K562 (cell line): Measurements from ENCODE around the gene IL37. TPM values are rescaled to one million over a fixed set of nuclear protein-coding genes. Genes with fewer than 3 reads are reported as not detected.
"Not testable (repeated sequence)": the region's sequence is repeated elsewhere in the genome, so short reads cannot be mapped to it uniquely, and the experiment has no call there.

Experiments
- ATAC-seq: fragments of 200-7000 bp; cut with Tn5 transposase; 3 replicates; pipeline ENCODE4 v1.9.1; 2020; ENCODE audit warnings: moderate library complexity
- BruUV-seq: library from RNA; stranded (reverse); fragments of 400-500 nt; replicated peaks from 2 replicates; lab custom pipeline; 2021; lab: Mats Ljungman, UMichigan
- CTCF ChIA-PET: fragments of 300-600 bp; formaldehyde crosslinking; extraction: SDS; loops from one replicate; lab custom pipeline; 2021; ENCODE audit warnings: low intra/inter-chr PET ratio; lab: Yijun Ruan, JAX
- POLR2A ChIA-PET: fragments of 300-600, 350-650 bp; sonication (Branson Sonifier 250); formaldehyde crosslinking; extraction: SDS; loops from one replicate; lab custom pipeline; 2021; ENCODE audit warnings: antibody characterized with exemption, inconsistent platforms; lab: Yijun Ruan, JAX
- DNase-seq, 4 experiments: peaks; one replicate each; pipeline versions ENCODE4 v3.0.0 to v3.0.0-alpha.2; 2011 to 2018; ENCODE audit warnings: low spot score in 3 of 4, mixed read lengths in 3 of 4; ENCODE audit errors: extremely low read depth in 1 of 4
- FAIRE-seq: peaks from 2 replicates; lab custom pipeline; 2011; peaks lifted over from hg19 to GRCh38; lab: Jason Lieb, UNC
- H2AFZ ChIP-seq: 2 replicates; pipeline ENCODE4 v1.6.0; 2011; ENCODE audit warnings: low read depth, low read length, control low read depth, inconsistent platforms
- H3K27ac ChIP-seq: fragments of 200-600 bp; 3 replicates; pipeline ENCODE4 v1.8.0; 2011; ENCODE audit warnings: low read depth, mild to moderate bottlenecking, control low read depth, inconsistent platforms, low read length, moderate library complexity, mixed read lengths; ENCODE audit errors: extremely low read depth
- H3K27me3 ChIP-seq, 2 experiments: fragments of 300-600 bp in 1 of 2; 2 replicates in 1 of 2; 3 replicates in 1 of 2; pipeline versions ENCODE4 v1.6.0 to v1.8.0; 2011; ENCODE audit warnings: inconsistent platforms in 2 of 2, low read length in 2 of 2, mild to moderate bottlenecking in 1 of 2, mixed read lengths in 1 of 2, moderate library complexity in 1 of 2; ENCODE audit not compliant: control insufficient read depth in 2 of 2, insufficient read depth in 2 of 2
- H3K36me3 ChIP-seq: fragments of 300-600 bp; 3 replicates; pipeline ENCODE4 v1.8.0; 2011; ENCODE audit warnings: mild to moderate bottlenecking, low read length, inconsistent platforms; ENCODE audit not compliant: control insufficient read depth, insufficient read depth
- H3K4me1 ChIP-seq, 2 experiments: fragments of 200-600 bp in 1 of 2; replicated peaks in 1 of 2; 2 replicates in 1 of 2; 3 replicates in 1 of 2; pipeline versions ENCODE4 v1.5.1 to v1.8.0; 2011; ENCODE audit warnings: inconsistent platforms in 2 of 2, low read length in 2 of 2, mild to moderate bottlenecking in 1 of 2, mixed read lengths in 1 of 2, moderate library complexity in 1 of 2; ENCODE audit not compliant: control insufficient read depth in 2 of 2, insufficient read depth in 2 of 2
- H3K4me2 ChIP-seq: 2 replicates; pipeline ENCODE4 v1.6.1; 2011; ENCODE audit warnings: low read length, control low read depth, inconsistent platforms, mixed read lengths; ENCODE audit not compliant: insufficient read depth
- H3K4me3 ChIP-seq: fragments of 200-600 bp; sonication (generic), shearing (Covaris generic); 2 replicates; pipeline ENCODE4 v1.5.1; 2016; ENCODE audit warnings: control low read depth, inconsistent platforms
- H3K79me2 ChIP-seq: fragments of 200-600 bp; 3 replicates; pipeline ENCODE4 v1.8.0; 2011; ENCODE audit warnings: low read length, inconsistent platforms; ENCODE audit not compliant: control insufficient read depth, insufficient read depth
- H3K9ac ChIP-seq, 2 experiments: 2 replicates each; pipeline versions ENCODE4 v1.6.0 to v1.6.1; 2011; ENCODE audit warnings: low read depth in 2 of 2, low read length in 2 of 2, control low read depth in 1 of 2, inconsistent platforms in 1 of 2, mild to moderate bottlenecking in 1 of 2, mixed read lengths in 1 of 2; ENCODE audit not compliant: insufficient read depth in 1 of 2
- H3K9me1 ChIP-seq: one replicate; pipeline ENCODE4 v1.6.0; 2011; ENCODE audit warnings: inconsistent platforms, mild to moderate bottlenecking, low read length, moderate library complexity; ENCODE audit not compliant: control insufficient read depth, insufficient read depth
- H3K9me3 ChIP-seq: replicated peaks from 2 replicates; pipeline ENCODE4 v1.5.1; 2011; ENCODE audit warnings: low read depth, low read length, inconsistent platforms; ENCODE audit not compliant: control insufficient read depth, insufficient read depth
- H4K20me1 ChIP-seq: replicated peaks from 2 replicates; pipeline ENCODE4 v1.6.1; 2011; ENCODE audit warnings: low read length, inconsistent platforms, mixed read lengths; ENCODE audit not compliant: control insufficient read depth, insufficient read depth
- CBFA2T3 ChIP-seq: fragments of 450-650 bp; IDR thresholded peaks from 2 replicates; pipeline ENCODE4 v1.6.1; 2017
- CBFB ChIP-seq: sonication (generic); formaldehyde crosslinking; IDR thresholded peaks from 2 replicates; pipeline ENCODE4 v1.4.0; 2020; ENCODE audit warnings: mild to moderate bottlenecking, missing genetic modification reagents
- E2F3 ChIP-seq: fragments of 250-450 bp; sonication (Bioruptor Pico); IDR thresholded peaks from 2 replicates; pipeline ENCODE4 v1.4.0; 2020; ENCODE audit warnings: mild to moderate bottlenecking
- EHMT2 ChIP-seq: fragments of 450-650 bp; IDR thresholded peaks from 2 replicates; pipeline ENCODE4 v1.6.1; 2018; ENCODE audit warnings: antibody characterized with exemption
- KDM2B ChIP-seq: fragments of 250-450 bp; sonication (Bioruptor Pico); IDR thresholded peaks from 2 replicates; pipeline ENCODE4 v1.8.0; 2021; ENCODE audit warnings: mild to moderate bottlenecking, moderate library complexity
- L3MBTL2 ChIP-seq: fragments of 450-650 bp; IDR thresholded peaks from 2 replicates; pipeline ENCODE4 v1.6.1; 2016; ENCODE audit warnings: mild to moderate bottlenecking, moderate library complexity
- MIER1 ChIP-seq: fragments of 450-650 bp; IDR thresholded peaks from 2 replicates; pipeline ENCODE4 v1.6.1; 2016; ENCODE audit warnings: antibody characterized with exemption, mild to moderate bottlenecking, low read depth
- POLR2G ChIP-seq: fragments of 200-400 bp; formaldehyde crosslinking; IDR thresholded peaks from 2 replicates; pipeline ENCODE4 v1.6.1; 2017; ENCODE audit warnings: low read depth, mild to moderate bottlenecking, antibody characterized with exemption, low read length, moderate library complexity
- RBFOX2 ChIP-seq: fragments of 200-400 bp; formaldehyde crosslinking; IDR thresholded peaks from 2 replicates; pipeline ENCODE4 v1.6.1; 2017; ENCODE audit warnings: low read depth, mild to moderate bottlenecking, low read length, moderate library complexity
- RBM14 ChIP-seq: fragments of 200-400 bp; formaldehyde crosslinking; IDR thresholded peaks from 2 replicates; pipeline ENCODE4 v1.6.1; 2018; ENCODE audit warnings: low read depth, mild to moderate bottlenecking, low read length, moderate library complexity, borderline replicate concordance; ENCODE audit not compliant: insufficient read depth
- SAFB ChIP-seq: fragments of 200-400 bp; formaldehyde crosslinking; IDR thresholded peaks from 2 replicates; pipeline ENCODE4 v1.6.1; 2017; ENCODE audit warnings: low read depth, low read length, borderline replicate concordance
- SFPQ ChIP-seq: fragments of 200-400 bp; formaldehyde crosslinking; IDR thresholded peaks from 2 replicates; pipeline ENCODE4 v1.6.1; 2017; ENCODE audit warnings: mild to moderate bottlenecking, low read depth, low read length, moderate library complexity
- SMC3 ChIP-seq: conservative IDR thresholded peaks from 2 replicates; pipeline ENCODE4 v1.6.1; 2011; ENCODE audit warnings: low read depth, low read length, improper control_type of control experiment; ENCODE audit not compliant: insufficient read depth
- TRIM24 ChIP-seq, 2 experiments: fragments of 450-650 bp; IDR thresholded peaks; 2 replicates each; pipeline ENCODE4 v1.6.1; 2016
- ZFP36 ChIP-seq: fragments of 150-350 bp; IDR thresholded peaks from 2 replicates; pipeline ENCODE4 v1.6.1; 2018; ENCODE audit warnings: low read length, low read depth; ENCODE audit not compliant: partially characterized antibody
- WGBS: fragments of 100-300 bp; shearing (Covaris generic); methylation state at CpG from one replicate; pipeline ENCODE4 v1.1.6; 2016; ENCODE audit warnings: low coverage, mixed read lengths; ENCODE audit not compliant: insufficient coverage; ENCODE audit errors: missing lambda C conversion rate; 5-methylcytosine and 5-hydroxymethylcytosine counted together
- in situ Hi-C: fragments of 300-500 bp; cut with MboI; formaldehyde crosslinking; loops from 4 replicates; pipeline ENCODE4 v1.15.0; 2018; ENCODE audit warnings: inconsistent platforms, mixed read lengths
- intact Hi-C: fragments of 100-400 bp; cut with micrococcal nuclease; formaldehyde crosslinking; loops from 2 replicates; pipeline ENCODE4 v1.14.2; 2022
- polyA plus RNA-seq, 8 experiments: library from polyadenylated mRNA; depleted of rRNA in 4 of 8; stranded (reverse) in 5 of 8; unstranded in 3 of 8; fragments of >200 nt; fragmentation: Nextera tagmentation in 2 of 8; fragmentation: Illumina TruSeq in 1 of 8; extraction: Ambion mirVana in 2 of 8; extraction: Trizol in 1 of 8; gene quantifications; 2 replicates each; pipeline versions ENCODE4 v1.2.1 to v1.2.3, GENCODE V29; 2011 to 2014; ENCODE audit warnings: inconsistent platforms in 1 of 8, missing spikeins in 1 of 8
- total RNA-seq, 7 experiments: library from RNA; depleted of rRNA in 6 of 7; stranded (reverse); fragments of >200 nt in 6 of 7; fragmentation: Illumina TruSeq in 2 of 7; extraction: Trizol in 2 of 7; gene quantifications; 2 replicates each; pipeline versions ENCODE4 v1.2.1 to v1.2.3, GENCODE V29; 2011 to 2021; ENCODE audit warnings: low replicate concordance in 1 of 7

The IL37 gene
- total and polyA plus RNA-seq, 9 of the 15 experiments (the other 6 are each of a cell fraction or from before 2014, with no cell fraction given), result not detected

- H3K9me3 ChIP-seq, H3K27ac ChIP-seq, H3K9ac ChIP-seq, BruUV-seq, H3K4me2 ChIP-seq, H4K20me1 ChIP-seq, H3K4me1 ChIP-seq, H3K36me3 ChIP-seq, in situ Hi-C loops, H3K9me1 ChIP-seq, H3K4me3 ChIP-seq, DNase-seq, H3K27me3 ChIP-seq, ATAC-seq, FAIRE-seq, H3K79me2 ChIP-seq, H2AFZ ChIP-seq, CTCF ChIA-PET: not testable (repeated sequence)
- WGBS, result 19% methylated on average over 3 of the region's 3 CpGs
- intact Hi-C loops, result loop anchor here (5.0 kb wide), 1 partner anchor 36 kb away; no protein-coding TSS in a partner anchor
- POLR2A ChIA-PET, result interaction anchor here (1.5 kb wide), 1 partner anchor 8 kb away, joined by 4 read pairs; no protein-coding TSS in a partner anchor
Observed at GRCh38 chr2:112901431-112902065, 9.4 kb upstream of the IL37 start.

GRCh38 chr2:112902816-112903215 is 8.1 kb upstream of the IL37 start:
- Histone ChIP-seq H3K79me2 (no peaks in the 10 kb centered on the region), H3K9ac (no peak overlapping the region), H3K4me2 (no peak overlapping the region), H3K4me3 (no peak overlapping the region), H3K4me1 (peaks cover 4 to 9% of the 10 kb centered on the region in 2 experiments; a peak in 3 of 5 replicates), H2AFZ (no peak overlapping the region), H3K27ac (no peak overlapping the region), H3K9me1 (no peaks in the 10 kb centered on the region), H3K27me3 (no peaks in the 10 kb centered on the region), H3K36me3 (no peaks in the 10 kb centered on the region), H4K20me1 (no peaks in the 10 kb centered on the region), H3K9me3 (no peaks in the 10 kb centered on the region)
- no TSS peak for BruUV-seq
- ATAC-seq (no peak), FAIRE-seq (no peak), DNase-seq (no peak)
- CTCF ChIA-PET, result no interaction called here
- POLR2A ChIA-PET, result interaction anchor here (1.5 to 1.7 kb wide), 2 partner anchors 10 to 15 kb away, joined by 3 to 4 read pairs; no protein-coding TSS in a partner anchor
- in situ Hi-C loops, result no loop called here
- 26% methylated on average over 2 of the region's 2 CpGs for WGBS
- intact Hi-C loops, result loop anchor here (5.0 kb wide), 1 partner anchor 34 kb away; no protein-coding TSS in a partner anchor
- no peak for TF ChIP-seq TRIM24 (IDR thresholded peaks at IDR 0.05)
- TF ChIP-seq POLR2G, result no peak
- no peak for TF ChIP-seq E2F3
- no peak for TF ChIP-seq SFPQ
- TF ChIP-seq L3MBTL2, result no peak
- TF ChIP-seq CBFA2T3, result no peak
- no peak for TF ChIP-seq RBM14
- no peak for TF ChIP-seq KDM2B (CRISPR knock-in tag)
- TF ChIP-seq SMC3, result no peak
- no peak for TF ChIP-seq ZFP36
- TF ChIP-seq MIER1, result no peak
- TF ChIP-seq EHMT2, result no peak
- no peak for TF ChIP-seq SAFB
- TF ChIP-seq RBFOX2, result no peak
- no peak for TF ChIP-seq CBFB (CRISPR knock-in tag)
